GM18909 (cell line): Measurements from ENCODE around the gene COX6A2.
A peak's percentile ranks its signal among the peaks of the same experiment; 100 is the strongest.

Experiments
- ATAC-seq: cut with Tn5 transposase; IDR thresholded peaks from one replicate; pipeline ENCODE4 v1.9.1; 2021; ENCODE audit warnings: mild to moderate bottlenecking; ENCODE audit not compliant: unreplicated experiment, poor library complexity

The COX6A2 gene

DNA sequence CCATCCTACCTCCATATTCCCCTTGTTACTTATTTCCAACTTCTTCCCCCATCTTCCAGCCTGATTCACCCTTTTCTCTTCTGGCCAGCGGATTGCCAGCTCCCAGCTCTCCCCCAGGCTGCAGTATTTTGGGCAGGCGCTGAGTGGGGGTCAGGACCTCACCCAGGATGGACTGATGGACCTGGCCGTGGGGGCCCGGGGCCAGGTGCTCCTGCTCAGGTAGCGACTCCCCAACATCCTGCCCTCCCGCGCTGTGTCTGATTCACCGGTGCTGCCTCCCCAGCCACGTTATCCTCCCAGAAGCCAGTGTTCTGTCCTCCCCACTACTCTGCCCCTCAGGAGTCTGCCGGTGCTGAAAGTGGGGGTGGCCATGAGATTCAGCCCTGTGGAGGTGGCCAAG, 15.4 kb downstream of the COX6A2 start:
- ATAC-seq: no peak

DNA sequence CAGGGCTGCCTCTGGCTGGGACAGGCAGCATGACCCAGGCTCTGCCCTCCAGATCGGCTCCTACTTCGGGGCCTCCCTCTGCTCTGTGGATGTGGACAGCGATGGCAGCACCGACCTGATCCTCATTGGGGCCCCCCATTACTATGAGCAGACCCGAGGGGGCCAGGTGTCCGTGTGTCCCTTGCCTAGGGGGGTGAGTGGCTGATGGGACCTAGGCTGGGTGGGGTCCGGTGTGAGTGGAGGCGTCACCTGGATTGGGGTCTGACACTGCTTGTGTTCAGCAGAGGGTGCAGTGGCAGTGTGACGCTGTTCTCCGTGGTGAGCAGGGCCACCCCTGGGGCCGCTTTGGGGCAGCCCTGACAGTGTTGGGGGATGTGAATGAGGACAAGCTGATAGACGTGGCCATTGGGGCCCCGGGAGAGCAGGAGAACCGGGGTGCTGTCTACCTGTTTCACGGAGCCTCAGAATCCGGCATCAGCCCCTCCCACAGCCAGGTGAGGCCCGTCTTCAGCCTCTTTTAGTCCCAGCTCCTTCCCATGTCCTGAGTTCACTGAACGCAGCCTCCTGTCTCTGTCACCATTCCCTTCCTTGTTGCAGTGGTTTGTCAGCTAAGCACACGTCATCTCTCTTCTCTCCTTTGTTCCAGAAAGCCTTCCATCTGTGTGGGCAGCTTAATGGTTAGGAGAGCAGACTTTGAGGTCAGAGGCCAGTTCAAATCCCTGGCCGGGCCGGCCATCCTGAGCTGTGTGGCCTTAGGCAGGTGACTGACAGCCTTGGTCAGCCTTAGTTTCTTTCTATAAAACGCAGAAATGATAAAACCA, 16.9 kb downstream of the COX6A2 start:
- ATAC-seq: no peak

DNA sequence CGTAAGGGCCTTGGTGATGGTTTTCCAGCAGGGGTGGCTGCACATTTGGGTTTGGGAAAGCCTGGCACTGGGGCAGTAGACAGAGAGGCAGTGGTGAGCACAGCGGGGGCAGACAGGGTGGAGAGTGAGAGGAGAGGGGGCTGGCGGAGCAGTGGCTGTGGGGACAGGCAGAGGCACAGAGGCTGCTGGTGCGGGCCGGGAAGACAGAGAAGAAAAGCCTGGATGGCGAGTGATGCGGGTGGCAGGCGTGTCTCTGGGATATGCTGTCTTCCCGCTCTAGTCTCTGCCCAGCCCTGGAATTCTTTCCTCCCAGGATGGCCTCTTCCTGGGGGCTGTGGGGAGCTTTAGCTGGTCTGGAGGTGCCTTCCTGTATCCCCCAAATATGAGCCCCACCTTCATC, 18.1 kb downstream of the COX6A2 start:
- ATAC-seq: no peak

DNA sequence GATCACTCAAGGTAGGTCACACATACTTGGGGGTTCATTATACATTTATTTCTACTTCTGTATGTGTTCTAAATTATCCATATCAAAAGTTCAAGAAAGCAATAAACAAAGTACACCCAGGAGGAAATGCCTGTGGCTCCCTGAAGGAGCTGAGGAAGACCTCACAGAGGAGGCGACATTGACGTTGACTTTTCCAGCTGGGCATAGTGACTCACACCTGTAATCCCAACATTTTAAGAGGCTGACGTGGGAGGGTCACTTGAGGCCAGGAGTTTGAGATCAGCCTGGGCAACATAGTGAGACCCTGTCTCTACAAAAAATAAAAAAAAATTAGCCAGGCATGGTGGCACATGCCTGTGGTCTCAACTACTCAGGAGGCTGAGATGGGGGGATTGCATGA, 18.7 kb downstream of the COX6A2 start:
- no peak for ATAC-seq

DNA sequence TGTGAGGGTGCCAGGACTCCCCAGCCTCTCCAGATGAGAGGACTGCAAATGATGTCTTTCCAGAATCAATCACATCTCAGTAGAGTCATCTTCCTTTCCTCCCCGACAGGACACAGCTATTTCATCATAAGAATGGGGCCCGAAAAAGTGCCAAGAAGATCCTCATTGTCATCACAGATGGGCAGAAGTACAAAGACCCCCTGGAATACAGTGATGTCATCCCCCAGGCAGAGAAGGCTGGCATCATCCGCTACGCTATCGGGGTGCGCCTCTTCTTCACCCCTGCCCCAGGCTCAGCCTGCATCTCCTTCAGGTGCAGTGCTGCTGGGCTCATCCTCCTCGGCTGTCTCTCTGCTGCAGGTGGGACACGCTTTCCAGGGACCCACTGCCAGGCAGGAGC, 20.8 kb downstream of the COX6A2 start:
- ATAC-seq: no peak

DNA sequence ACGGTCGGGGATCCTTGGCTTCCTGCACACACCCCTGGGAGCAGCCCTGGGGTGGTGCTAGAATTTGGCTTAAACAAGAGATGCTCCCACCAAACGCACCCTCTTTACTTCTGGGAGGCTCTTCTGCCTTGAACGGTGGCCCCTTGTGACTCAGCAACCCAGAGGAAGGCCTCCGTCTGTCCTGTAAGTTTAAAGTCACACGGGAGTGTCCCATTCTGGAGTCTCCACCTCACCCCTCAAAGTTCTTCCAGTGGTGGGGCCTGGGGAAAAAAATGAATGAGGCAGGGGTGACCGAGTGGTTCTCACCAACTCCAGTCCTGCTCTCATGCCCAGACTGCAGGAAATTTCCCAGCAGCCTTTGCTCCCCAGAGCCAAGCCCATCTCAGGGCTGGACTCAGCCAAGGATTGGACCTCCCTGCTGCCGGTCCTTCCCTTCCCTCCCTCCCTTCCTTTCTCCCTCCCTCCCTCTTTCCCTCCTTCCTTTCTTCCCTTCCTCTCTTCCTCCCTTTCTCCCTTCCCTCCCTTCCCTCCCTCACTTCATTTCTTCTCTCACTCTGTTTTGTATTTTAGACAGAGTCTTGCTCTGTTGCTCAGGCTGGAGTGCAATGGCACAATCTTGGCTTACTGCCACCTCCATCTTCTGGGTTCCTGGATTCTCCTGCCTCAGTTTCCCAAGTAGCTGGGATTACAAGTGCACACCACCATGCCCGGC, 23.7 kb downstream of the COX6A2 start:
- ATAC-seq: no peak

DNA sequence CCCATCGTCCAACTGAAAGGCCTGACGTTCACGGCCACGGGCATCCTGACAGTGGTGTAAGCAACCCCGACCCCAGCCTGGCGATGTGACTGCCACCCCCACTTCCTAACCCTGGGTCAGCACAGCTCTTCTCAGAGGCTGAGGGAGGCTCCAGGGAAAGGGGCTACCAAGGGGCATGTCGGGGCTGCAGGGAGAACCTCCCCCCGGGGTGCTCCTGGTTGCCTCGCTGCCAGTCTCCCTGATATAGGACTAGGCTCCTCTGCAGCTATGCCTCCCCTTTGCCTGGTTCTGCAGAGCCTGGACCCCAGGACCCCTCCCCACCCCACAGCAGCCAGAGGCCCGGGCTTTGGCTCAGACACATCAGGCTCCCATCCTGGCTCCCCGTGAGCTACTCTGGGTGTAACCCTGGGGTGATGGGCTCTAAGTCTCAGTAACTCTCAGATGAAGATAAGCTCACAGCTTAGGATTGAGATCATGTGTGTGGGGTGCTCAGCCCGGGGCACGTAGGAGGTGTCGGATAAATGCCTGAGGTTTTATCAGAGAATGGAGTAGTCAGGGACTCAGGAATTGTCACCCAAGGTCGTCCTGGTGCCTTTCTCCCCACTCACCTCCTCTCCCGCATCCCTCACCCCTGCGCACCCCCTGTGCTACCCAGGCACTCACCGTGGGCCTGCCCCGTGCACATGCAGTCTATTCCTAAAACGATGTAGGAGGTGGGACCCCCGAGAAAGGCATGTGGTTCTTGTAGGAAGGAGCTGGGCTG, 24.4 kb downstream of the COX6A2 start:
- ATAC-seq: no peak

DNA sequence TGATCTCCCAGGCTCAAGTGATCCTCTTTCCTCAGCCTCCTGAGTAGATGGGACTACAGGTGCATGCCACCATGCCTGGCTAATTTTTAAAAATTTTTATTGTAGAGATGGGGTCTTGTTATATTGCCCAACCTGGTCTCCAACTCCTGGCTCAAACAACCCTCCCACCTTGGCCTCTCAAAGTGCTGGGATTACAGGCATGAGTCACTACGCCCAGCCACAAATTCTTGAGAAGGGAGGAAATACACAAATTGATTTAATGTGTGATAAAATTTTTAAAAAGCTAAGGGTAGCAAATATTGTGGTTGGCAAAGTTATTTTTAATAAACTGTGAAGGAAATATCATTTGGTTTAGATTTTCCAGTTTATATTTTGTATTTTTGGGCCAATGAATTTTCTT, 25.5 kb downstream of the COX6A2 start:
- no peak for ATAC-seq

DNA sequence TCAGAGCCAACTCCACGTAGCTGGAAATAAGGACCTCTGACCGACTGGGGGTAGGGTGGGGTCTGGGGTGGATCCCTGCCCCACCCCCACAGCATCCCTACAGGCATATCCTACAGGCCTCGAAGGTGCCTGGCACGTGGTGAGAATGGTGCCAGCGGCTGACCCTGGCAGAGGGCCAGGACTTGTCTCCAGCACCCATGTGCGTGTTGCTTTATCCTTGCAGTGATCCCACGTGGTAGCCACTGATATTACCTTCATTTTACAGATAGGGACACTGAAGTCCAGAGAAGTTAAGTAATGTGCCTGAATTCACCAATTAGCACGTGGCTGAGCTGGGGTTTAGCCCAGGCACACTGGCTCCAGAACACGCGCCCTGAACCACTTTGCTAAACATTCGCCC, 26.7 kb downstream of the COX6A2 start:
- ATAC-seq: no peak

DNA sequence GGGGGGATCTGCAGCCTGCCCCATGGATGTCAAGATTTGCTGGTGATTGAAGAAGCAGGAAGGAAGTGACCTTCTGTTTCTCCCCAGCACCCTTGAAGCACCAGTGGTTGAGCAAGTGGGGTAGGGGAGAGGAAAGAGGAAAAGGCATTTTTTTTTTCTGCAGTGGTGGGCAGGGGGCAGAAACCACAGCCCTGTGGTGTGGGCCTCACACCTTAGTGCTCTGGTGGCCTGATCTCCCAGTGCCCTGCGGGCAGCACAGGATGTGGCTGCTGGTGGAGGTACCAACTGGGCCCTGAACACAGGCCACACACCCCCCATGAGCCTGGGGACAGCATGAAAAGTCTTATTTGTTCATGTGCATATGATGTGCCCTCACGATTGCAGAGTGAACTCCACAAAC, 28.0 kb downstream of the COX6A2 start:
- no peak for ATAC-seq

DNA sequence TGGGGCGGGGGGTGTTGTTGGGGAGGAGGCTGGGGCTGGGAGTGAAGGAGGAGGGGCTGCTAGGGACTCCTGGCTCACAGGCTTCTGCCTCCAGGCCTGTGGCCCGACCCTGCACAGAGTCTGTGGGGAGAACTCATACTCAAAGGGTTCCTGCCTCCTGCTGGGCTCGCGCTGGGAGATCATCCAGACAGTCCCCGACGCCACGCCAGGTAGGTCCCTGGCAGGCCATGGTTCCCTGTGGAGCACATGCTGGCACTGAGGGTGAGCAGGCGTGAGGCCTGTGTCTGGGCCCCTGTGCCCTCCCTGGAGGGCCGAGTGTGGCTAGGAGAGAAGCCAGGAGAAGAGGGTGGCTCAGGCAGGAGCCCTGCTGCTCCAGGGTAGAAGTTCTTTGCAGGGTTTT, 30.5 kb downstream of the COX6A2 start:
- no peak for ATAC-seq

DNA sequence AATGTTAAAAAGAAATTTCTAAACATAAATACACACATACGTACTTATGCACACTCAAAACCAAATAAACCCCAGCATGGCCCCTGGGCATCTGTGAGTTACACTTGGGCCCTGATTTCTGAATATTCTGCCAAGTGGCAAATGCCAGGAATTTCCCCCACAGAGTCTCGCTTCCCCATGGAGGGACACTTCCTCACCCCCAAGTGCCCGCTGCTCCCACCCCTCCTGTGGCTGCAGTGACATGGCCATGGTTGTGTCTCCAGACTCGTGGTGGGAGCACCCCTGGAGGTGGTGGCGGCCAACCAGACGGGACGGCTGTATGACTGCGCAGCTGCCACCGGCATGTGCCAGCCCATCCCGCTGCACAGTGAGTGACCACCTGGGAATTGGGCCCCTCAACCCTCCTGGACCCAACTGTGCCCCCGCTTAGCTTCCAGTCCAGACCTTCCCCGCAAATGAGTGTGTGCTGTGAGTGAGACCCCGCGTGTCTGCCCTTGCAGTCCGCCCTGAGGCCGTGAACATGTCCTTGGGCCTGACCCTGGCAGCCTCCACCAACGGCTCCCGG, 31.0 kb downstream of the COX6A2 start:
- ATAC-seq: no peak

DNA sequence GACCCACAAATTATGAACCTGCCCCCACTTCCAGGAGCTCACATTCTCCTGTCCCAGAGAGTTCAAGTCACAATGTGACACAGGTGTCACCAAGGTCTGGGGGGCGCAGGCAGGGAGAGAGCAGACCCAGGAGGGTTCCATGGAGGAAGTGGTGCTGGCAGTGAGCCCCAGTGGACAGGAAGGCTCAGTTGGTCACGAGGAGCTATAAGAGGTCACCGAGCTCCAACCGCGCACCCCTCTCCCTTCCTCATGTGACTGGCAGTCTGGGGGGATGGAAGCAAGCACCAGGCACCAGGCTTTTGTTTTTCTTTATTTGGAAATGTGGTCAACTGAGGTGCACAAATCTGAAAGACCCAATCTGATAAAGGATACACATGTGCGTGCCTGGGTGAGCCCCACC, 32.5 kb downstream of the COX6A2 start:
- no peak for ATAC-seq

DNA sequence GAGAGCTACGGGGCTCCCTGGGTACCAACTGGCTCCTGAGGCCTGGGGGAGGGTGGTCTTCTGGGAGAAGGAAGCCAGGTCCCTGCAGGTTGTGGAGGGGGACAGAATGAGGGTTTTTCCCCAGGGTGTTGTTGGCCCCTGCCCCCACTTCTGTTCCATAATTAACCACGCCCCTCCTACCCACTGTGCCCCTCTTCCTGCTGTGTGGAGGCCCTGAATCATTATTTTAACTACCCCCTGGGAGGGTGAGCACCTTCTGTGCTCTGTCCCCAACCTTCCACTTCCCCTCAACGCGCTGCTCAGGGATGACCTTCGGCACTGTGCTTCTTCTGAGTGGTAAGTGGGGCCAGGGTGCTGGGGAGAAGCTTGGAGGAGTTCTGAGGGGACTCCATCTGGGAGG, 35.1 kb downstream of the COX6A2 start, which contains the start of gene ITGAD:
Gene ITGAD, plus strand, starts transcription at position 280 of the 400 bp plus-strand sequence. Its CDS starts 26 bp downstream, at position 306.
- ATAC-seq: no peak

DNA sequence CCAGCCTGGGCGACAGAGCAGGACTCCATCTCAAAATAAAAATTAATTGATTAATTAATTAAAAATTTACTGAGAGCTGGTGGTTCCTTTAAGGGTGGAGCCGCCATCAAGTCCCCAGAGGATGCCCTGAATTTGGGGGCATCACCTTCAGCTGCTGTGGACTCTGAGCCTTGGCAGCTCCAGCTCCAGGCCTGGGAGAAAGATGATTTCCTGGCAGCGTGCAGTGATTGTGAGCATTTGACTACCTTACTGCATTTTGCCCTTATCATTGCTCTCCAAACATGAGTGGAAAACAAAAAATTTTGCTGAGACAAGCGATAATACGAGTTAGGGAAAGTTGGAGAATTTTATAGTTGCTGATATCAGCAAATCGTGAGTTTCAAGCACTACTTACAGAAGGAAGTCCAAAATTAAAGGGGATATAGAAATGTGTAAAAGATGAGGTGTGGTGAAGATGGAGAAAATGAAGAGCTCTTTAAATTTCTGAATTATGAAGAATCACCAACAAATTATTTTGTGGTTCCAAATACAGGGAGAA, 37.6 kb downstream of the COX6A2 start:
- no peak for ATAC-seq

DNA sequence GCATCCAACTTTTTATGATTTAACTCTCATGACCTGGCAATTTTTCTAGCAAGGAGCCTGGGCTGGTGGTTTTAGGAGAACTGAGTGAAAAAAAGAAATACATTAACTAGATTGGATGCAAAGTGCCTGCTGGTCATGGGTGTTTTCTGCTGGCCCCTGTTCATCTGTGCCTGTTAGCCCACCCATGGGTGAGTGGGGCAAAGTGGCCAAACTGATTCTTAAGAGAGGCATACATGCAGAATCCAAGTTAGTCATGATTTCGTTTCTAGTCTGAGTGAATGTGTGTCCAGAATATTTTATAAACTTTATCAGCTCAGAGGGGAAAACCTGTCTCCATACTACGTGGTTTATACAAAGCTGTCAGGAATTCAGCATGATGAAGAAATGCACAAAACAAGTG, 39.6 kb downstream of the COX6A2 start:
- ATAC-seq: no peak

DNA sequence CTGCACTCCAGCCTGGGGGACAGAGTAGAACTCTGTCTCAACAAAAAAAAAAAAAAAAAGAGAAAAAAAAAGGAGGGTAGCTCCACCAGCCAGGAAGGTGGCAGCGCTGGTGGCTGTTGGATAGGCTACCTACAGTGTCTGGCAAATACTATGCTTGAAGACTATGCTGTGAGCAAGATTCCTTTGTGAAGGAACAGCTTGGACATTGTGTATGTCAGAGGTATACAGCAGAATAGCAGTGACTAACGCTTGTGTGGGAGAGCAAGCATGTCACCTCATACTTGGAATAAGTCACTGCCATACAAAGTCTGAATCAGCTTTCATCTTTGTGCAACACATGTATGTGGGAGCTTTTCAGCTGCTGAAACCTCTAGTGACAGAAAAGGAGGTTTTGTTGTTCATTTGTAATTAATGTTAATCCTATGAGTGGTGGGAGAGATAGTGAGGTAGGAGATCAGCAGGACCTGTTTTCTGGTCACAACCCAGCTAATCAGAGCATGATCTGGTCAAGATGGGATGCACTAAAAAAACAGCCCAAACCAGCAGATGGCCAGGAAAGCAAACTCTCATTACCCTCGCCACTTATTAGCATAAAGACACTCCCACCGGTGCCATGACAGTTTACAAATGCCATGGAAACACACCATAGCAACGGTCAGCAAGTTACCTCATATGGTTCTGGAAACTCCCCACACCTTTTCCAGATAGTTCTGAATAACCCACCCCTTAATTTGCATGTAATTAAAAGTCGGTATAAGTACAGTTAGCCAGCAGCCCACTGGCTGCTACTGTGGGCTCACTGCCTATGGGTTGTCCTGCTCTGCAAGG, 41.8 kb downstream of the COX6A2 start:
- no peak for ATAC-seq

DNA sequence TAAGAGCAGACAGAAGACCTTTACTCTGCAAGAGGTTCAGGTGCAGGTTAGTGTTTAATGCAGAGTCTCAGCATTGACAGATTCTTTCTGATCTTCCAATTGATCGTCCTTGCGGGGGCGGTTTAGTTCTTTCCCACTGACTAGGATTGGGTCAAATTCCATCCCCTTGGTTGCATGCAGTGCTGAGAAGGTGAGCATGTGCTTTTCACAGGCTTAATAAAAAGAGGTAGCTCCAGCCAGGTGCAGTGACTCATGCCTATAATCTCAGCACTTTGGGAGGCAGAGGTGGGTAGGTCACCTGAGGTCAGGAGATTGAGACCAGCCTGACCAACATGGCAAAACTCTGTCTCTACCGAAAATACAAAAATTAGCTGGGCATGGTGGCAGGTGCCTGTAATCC, 42.5 kb downstream of the COX6A2 start:
- ATAC-seq: no peak

DNA sequence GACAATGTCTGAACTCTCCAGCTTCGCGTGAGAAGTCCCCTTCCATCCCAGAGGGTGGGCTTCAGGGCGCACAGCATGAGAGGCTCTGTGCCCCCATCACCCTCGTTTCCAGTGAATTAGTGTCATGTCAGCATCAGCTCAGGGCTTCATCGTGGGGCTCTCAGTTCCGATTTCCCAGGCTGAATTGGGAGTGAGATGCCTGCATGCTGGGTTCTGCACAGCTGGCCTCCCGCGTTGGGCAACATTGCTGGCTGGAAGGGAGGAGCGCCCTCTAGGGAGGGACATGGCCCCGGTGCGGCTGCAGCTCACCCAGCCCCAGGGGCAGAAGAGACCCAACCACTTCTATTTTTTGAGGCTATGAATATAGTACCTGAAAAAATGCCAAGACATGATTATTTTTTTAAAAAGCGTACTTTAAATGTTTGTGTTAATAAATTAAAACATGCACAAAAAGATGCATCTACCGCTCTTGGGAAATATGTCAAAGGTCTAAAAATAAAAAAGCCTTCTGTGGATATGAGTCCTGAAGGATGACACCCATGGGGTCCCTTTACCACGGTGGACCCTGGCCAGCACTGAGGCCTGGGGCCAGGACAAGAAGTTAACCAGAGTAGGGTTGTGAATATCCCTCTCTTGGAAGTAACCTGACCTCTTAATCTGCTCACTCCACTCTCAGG, 45.5 kb downstream of the COX6A2 start:
- ATAC-seq: peak; percentile 53
